Epithelial cell of prostate (primary cell): ENCODE measurements around the gene SEMA5A.

Experiments
- DNase-seq: peaks from one replicate; pipeline ENCODE4 v3.0.0-alpha.2; 2011; ENCODE audit warnings: low read depth, low spot score
- H3K27ac ChIP-seq: fragments of 450-650 bp; 2 replicates; pipeline ENCODE4 v1.5.1; 2017; ENCODE audit warnings: mild to moderate bottlenecking

SEMA5A gene

GRCh38 chr5:9157811-9158210, 388.1 kb downstream of the SEMA5A start:
- H3K27ac ChIP-seq, result no peak overlapping the region
- no peak for DNase-seq

- no peak for DNase-seq
- H3K27ac ChIP-seq, result no peak overlapping the region
Measured at GRCh38 chr5:9157020-9157419, 388.9 kb downstream of the SEMA5A start.

- DNase-seq, result no peak
- H3K27ac ChIP-seq, result no peak overlapping the region
Measured at GRCh38 chr5:9156282-9156681, 389.6 kb downstream of the SEMA5A start.

- H3K27ac ChIP-seq, result no peak overlapping the region
- DNase-seq, result no peak
Measured at GRCh38 chr5:9151684-9152427, 394.0 kb downstream of the SEMA5A start.

- DNase-seq, result peak; percentile 80
Measured at GRCh38 chr5:9149988-9150387, 395.9 kb downstream of the SEMA5A start.

GRCh38 chr5:9148242-9148641, 397.6 kb downstream of the SEMA5A start:
- no peak for DNase-seq
- peak overlapping the region; percentile 89 for H3K27ac ChIP-seq

More at GRCh38 chr5:9149988-9150387, 395.9 kb downstream of the SEMA5A start:
- H3K27ac ChIP-seq, result peak overlapping the region; percentile 89

GRCh38 chr5:9140711-9141110, 405.2 kb downstream of the SEMA5A start:
- no peak overlapping the region for H3K27ac ChIP-seq
- DNase-seq, result no peak

- no peak for DNase-seq
- H3K27ac ChIP-seq, result no peak overlapping the region
Measured at GRCh38 chr5:9140202-9140601, 405.7 kb downstream of the SEMA5A start.

GRCh38 chr5:9139344-9139743, 406.5 kb downstream of the SEMA5A start:
- H3K27ac ChIP-seq, result no peak overlapping the region
- DNase-seq, result no peak

- DNase-seq, result no peak
- no peak overlapping the region for H3K27ac ChIP-seq
Measured at GRCh38 chr5:9128136-9128535, 417.7 kb downstream of the SEMA5A start.

- no peak for DNase-seq
- H3K27ac ChIP-seq, result no peak overlapping the region
Measured at GRCh38 chr5:9126490-9126889, 419.4 kb downstream of the SEMA5A start.

- DNase-seq, result no peak
- H3K27ac ChIP-seq, result no peak overlapping the region
Measured at GRCh38 chr5:9125852-9126251, 420.0 kb downstream of the SEMA5A start.

GRCh38 chr5:9124838-9125237, 421.0 kb downstream of the SEMA5A start:
- DNase-seq, result no peak
- H3K27ac ChIP-seq, result no peak overlapping the region

- DNase-seq, result peak; percentile 20
- H3K27ac ChIP-seq, result no peak overlapping the region
Measured at GRCh38 chr5:9124071-9124470, 421.8 kb downstream of the SEMA5A start.

- H3K27ac ChIP-seq, result no peak overlapping the region
- no peak for DNase-seq
Measured at GRCh38 chr5:9122528-9122927, 423.3 kb downstream of the SEMA5A start.

GRCh38 chr5:9121597-9121996, 424.3 kb downstream of the SEMA5A start:
- no peak overlapping the region for H3K27ac ChIP-seq

GRCh38 chr5:9118852-9119251, 427.0 kb downstream of the SEMA5A start:
- DNase-seq, result no peak
- H3K27ac ChIP-seq, result no peak overlapping the region

More at GRCh38 chr5:9121597-9121996, 424.3 kb downstream of the SEMA5A start:
- no peak for DNase-seq

GRCh38 chr5:9115093-9115492, 430.8 kb downstream of the SEMA5A start:
- no peak overlapping the region for H3K27ac ChIP-seq
- DNase-seq, result no peak

GRCh38 chr5:9112520-9113291, 433.2 kb downstream of the SEMA5A start:
- H3K27ac ChIP-seq, result peak overlapping the region; percentile 54
- DNase-seq, result peak; percentile 51

- no peak overlapping the region for H3K27ac ChIP-seq
- no peak for DNase-seq
Measured at GRCh38 chr5:9108162-9108561, 437.7 kb downstream of the SEMA5A start.

- no peak overlapping the region for H3K27ac ChIP-seq
- DNase-seq, result no peak
Measured at GRCh38 chr5:9105851-9106250, 440.0 kb downstream of the SEMA5A start.
